NCI-H128 (cell line): ENCODE measurements around the gene GAPDHS.

Source experiments
- DNase-seq: peaks from one replicate; lab custom pipeline; 2025; ENCODE audit not compliant: unreplicated experiment; lab: John Stamatoyannopoulos, UW

GAPDHS gene

DNA sequence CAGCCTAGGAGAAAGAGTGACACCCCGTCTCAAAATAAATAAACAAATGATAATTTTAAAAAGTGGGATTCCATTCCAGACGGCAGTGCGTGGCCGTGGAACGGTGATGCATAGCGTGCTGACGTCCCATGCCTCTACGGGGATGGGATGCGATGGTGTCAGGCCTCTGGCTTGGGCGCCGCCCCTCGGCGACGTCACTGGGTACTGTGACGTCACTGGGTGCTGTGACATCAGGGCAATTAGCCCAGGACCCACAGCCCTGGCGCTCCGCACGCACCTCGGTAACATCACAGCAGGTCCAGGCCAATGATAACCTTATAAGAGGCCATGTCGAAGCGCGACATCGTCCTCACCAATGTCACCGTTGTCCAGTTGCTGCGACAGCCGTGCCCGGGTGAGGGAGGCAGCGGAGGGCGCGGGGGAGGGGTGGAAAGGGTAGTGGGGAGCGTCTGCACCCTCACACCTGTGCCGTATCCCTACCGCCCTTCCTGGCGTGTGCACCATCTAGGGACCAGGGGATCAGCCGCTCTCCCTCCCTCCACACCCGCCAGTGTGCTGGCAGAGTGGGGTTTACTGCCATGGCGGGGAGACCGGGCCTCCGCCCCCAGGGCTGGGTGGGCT, at the start of gene GAPDHS:
TSS of gene GAPDHS (plus strand) at position 256 of the 621 bp plus-strand sequence. CDS start at position 328, 72 bp downstream.
- DNase-seq: no peak

DNA sequence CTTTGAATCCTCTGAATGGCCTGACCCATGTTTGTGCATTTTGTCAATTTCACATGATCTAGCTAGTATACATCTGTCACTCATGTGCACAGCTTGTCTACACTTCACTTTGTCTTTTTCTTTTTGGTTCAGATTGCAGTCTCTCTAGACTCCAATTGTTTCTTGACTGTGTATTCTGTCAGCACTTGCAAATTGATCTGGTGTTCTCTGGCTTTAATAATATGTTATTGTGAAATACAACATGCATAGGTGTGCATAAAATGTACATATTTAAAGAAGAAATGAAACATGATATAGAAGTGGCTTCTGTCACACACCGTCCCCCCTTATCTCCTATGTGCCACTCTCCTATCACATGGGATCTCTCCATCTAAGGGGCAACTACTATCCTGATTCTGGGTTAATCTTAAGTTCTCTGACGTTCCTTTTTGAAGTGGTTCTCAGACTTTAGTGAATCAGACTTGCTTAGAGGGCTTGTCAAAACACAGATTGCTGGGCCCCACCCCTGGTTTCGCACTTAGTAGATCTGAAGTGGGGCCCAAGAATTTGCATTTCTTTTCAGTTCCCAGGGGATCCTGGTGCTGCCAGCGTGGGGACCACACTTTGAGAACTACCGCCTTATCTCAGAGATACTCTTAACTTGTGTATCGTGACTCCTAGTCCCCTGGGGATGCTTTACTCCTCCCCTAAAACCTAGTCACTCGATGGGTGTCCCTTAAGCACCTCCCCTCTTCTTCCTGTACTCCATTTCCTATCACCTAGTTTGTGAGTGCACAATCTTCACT, 48.8 kb upstream of the GAPDHS start:
- no peak for DNase-seq

DNA sequence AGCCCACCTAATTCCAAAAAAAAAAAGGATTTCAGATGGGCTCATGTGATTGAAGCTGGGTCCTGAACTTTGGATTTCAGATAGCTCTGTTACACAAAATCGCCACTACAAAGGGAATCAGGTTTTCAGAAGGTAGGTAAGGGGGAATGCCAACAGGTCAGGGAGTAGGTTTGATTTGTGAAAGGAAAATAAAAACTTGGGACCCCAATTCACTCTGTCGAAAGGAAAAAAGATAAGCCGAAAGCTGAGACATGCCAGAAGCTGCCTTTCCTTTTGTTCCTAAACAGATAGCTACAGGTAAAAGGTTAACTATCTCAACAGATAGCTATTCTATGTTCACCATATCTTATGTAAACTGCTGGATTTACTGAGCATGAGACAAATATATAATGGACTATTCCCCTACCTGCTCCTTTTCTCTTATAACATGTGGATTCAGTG, 47.0 kb upstream of the GAPDHS start:
- DNase-seq: no peak

DNA sequence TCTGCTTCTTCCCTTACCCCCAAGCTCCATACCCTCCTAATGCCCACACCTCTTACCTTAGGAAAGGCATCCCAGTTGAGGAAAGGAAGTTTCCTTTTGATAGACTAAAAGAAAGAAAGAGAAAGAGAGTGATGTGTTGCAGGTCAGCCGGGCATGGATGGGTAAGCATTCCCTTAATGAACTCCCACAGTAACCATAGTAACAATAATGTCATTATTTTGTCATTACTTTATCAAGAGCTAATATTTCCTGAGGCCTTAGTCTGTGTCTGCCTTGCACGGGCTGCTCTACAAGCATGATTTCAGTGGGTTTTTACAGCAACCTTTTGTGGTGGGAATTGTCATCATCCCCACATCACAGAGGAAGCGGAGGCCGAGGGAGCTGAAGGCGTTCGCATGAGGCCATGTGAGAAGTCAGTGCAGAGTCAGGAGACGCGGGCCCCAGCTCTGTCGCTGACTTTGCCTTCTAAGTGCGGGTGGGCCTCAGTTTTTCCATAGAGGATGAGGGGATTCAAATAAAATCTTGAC, 45.5 kb upstream of the GAPDHS start:
- no peak for DNase-seq

DNA sequence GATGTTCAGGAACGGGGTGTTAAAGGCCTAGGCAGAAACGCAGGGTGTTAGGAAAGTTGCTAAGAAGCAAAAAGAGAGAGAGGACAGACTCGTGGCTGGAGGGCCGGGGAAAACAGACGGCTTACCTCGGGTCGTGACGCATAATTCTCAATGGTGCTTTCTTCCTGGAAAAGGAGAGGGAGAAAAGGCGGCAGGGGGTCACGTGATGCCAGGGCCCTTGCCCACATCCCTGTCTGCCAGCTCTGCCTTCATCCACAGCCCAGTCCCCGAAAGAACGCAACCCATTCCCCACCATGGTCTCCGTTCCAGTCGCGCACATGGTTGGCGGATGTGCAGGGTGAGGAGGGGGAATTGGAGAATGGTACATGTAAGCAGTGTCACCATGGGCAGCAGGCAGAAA, 44.6 kb upstream of the GAPDHS start:
- DNase-seq: no peak

DNA sequence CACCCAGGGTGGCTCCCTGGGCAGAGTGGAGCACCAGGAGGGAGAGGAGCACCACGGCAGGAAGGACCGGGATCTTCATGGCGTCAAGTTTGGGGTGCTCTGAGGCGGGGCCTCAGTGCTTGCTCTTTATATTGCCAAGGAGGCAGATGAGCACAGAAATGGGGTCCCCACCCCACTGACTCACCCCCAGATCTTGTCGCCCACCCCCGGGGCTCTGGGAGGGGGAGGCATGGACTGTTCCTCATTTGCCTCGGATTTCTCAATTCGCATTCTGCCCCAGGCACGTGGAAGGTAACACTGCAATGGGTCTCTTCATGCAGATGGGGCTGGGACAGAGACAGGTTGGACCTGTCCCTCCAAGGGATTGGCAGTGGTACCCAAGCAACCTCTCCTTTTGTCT, 42.9 kb upstream of the GAPDHS start, which contains the start of gene KRTDAP:
TSS of gene KRTDAP (minus strand) at position 101 of the 400 bp plus-strand sequence. CDS start at position 79, 22 bp downstream.
- DNase-seq: no peak

DNA sequence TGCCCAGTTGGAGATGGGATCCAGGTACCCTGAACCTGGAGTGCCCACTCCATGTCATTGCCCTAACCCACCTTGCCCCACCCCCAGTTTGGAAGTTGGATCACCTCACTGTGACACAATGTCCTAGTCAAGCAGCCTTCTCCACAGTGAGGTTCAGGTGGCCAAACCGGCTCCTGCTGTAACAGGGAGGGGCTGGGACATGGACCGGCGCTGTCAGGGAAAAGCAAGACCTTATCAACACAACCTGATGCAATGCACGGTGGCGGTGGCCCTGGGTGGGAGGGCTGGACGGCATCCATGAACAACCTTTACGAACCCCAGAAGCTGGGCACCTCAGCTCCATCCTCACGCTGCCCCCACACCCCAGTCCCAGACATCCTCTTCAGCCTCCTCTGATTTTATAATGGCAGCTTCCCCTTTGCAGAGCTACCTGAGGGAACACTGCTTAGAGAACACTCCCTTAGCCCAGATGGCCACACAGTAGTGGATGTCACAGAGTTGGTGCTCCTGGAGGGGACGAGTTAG, 41.4 kb upstream of the GAPDHS start:
- DNase-seq: no peak

DNA sequence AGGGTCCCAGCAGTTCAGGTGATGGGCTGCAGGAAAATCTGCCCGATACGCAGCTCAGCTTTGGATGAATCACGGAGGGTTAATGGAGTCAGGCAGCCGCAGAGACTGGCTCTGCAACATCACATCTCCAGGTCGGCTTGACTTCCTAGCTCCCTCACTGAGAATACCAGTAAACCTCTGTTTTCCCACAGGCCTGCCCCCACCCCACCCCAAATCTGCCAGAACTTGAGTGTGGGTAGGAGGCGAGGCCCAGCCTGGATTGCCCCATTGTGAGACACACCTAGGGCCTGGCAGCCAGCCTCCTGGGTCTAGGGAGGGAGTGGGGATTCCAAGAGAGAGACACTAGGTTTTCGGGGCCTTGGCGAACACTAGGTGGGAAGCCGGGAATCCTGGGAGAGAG, 39.3 kb upstream of the GAPDHS start:
- DNase-seq: no peak

DNA sequence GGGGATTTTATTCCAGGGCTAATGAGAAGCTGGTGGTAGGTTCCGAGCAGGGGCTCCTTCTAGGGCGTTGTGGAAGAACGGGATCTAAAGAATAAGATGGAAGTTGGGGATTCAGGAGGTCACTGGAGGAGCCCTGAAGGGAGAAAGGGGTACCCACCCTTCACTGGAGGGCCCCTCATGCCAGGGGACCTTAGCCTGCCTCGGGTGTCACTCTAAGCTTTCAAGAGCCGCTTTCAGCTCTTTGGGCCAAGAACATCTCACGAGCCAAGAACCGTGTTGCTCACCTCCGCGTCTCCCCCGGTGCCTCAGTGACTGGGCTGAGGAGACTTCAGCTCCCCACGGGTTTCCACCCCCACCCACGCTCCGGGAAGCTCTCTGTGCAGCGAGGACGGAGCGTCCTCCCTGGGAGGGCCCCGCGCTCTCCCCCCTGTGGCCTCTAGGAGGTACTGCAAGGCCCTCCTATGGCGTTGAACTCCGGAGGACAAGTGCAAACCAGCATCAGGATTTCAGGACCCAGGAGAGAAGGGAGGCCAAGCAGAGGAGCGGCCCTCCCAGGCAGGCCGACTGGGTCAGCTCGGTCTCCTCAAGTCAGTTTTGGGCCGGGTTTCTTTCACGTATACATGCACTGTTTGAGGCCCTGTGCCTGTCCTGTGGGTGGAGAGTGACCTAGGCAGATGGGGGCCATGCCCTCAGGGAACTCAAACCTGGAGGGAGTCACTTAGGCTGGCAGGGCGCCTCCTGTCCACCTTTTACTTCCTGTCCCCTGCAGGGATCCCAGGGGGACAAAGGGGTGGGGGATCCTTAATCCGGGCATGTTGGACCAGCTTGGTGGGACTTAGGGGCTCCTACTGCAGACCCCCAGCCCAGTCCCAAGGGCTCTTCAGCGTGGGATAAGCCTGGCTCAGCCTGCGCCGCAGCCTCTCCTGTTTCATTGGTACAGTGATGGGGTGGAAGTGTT, 37.9 kb upstream of the GAPDHS start:
- DNase-seq: no peak

DNA sequence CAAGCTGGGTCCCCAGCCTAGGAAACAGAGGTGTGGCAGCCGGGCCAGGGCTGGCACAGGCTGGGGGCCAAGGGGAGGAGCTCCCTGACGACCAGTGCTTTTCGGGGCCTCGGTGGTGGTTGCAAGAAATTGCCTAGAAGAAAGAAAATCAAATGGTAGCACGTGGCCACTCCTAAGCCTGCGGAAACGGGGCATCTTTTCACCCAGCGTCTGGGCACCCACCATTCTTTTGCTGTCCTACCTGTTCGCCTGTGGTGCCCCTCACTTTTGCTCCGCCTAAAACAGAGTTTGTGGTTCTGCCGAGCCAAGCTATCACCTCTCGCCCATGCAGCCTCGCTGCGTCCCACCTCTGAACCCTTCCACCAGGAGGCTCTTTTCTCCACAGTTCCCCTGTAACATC, 35.9 kb upstream of the GAPDHS start:
- DNase-seq: no peak

DNA sequence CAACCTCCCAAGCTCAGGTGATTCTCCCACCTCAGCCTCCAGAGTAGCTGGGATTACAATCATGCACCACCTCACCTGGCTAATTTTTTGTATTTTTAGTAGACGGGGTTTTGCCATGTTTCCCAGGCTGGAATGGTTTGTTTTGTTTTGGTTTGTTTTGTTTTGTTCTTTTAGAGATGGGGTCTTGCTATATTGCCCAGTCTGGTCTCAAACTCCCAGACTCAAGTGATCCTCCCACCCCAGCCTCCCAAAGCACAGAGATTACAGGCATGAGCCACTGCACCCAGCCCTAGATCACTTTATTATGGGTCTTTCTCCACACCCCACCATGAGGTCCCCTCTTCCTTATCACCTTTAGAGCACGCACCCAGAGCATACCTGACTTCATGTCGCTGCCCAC, 35.0 kb upstream of the GAPDHS start:
- no peak for DNase-seq

DNA sequence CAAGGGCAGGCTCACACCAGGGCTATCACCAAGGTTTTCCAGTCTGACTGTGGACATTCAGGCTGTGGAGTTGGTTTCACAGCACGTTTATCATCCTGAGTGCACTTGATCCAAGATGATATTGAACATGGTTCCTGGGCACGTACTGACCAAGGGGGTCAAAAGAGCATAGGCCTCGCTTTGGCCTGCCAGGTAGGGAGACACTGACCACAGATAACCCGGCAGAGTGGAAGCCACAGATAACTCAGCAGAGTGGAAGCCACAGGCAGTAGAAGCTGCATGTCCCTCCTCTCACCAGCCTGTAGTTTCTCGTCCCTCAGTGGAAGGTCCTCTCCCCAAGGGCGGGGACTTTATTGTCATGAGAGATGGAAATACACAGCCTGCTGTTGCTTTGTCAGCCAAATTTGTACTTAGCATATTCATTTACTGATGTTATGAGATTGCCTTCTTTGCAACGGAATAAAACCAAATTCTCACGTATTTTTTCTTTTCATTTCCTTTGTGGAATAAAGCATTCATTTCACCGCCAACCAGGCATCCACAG, 34.2 kb upstream of the GAPDHS start:
- DNase-seq: no peak

DNA sequence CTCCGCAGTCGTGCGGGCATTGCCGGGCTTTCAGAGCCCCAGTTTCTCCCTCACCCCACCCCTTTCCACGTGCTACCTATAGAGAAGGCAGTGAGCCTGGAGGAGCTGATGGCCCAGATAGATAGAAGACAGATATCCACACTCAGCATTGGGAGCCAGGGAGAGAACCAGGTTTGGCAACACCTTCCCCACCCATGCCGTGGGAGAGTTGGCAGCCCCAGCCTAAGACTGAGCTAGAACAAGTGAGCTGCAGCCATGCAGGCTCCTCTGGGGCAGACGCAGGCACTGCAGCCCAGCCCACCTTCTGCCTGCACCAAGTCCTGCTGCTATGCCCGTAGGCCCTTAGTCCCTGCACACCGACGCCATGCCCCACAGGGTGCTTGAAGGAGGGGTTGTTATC, 32.6 kb upstream of the GAPDHS start:
- no peak for DNase-seq

DNA sequence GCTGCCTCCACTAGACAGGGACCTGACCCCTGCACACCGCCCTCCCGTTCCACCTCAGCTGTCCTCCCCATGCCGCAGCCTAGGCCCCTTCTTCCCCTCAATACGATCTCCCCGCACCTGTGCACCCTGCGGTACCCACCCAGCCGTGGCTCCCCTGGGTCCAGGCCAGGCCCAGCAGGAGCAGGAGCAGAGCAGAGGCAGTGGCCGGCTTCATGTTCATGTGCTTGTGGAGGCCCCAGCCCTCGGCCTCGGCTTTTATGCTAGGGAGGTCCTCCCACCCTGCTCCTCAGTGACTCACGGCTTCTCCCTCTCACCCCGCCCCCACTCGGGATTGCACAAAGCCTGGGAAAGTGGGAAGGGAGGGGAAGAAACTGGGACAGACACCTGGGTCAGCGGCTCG, 31.6 kb upstream of the GAPDHS start:
- DNase-seq: no peak

DNA sequence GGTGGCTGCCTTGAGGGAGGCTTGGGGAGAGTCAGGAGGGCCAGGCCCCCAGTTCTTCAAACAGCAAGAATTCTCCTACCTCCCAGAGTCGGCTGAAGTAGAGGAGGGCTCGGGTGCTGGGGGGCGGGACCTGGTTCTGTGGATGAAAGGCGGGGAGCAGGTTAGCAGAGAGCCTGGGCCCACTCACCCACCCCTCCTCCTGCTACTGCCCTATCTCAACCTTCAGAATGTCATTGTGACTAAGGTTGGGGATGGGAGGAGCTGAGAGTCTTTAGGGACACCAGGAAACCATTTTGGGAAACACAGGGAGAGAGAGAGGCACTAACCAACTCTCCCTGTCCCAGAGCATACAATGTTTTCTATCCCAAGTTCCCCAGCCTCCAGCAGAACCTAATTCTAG, 30.5 kb upstream of the GAPDHS start:
- DNase-seq: no peak

DNA sequence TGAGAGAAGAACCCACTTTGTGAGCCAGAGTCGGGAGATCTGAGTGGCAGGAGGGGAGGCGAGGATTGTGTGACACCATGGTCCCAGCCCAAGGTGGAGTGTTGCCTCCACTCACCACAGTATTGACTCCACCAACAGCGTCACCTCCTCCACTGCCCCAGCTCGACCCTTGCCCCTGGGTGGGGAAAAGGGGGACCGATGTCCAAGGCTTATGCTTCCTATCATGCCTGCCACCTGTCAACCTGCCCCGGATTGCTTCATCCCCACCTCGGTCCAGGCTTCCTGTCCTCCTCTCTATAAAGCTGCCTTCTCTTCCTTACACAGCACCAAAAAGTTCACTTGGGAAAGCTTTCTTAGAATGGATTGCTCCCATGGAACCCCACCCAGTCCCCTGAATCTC, 27.2 kb upstream of the GAPDHS start:
- DNase-seq: no peak

DNA sequence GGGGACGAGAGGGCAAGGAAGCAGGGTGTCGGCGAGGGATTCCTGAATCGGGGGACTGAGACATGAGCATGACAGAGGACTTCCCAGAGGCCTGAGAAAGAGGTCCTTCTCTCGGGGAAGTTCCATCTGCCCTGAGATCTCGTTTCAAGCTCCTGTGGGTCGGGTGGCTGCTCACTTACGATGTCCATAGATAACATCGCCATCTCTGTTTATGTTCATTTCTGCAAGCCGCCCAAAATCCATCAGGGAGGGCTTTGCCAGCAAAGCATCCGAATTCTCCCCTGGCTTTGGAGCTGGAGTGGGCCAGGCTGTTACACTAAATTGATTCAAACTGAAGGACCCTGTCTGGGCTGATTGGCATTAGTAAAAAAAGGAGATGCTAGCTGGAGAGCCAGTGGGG, 25.7 kb upstream of the GAPDHS start:
- no peak for DNase-seq

DNA sequence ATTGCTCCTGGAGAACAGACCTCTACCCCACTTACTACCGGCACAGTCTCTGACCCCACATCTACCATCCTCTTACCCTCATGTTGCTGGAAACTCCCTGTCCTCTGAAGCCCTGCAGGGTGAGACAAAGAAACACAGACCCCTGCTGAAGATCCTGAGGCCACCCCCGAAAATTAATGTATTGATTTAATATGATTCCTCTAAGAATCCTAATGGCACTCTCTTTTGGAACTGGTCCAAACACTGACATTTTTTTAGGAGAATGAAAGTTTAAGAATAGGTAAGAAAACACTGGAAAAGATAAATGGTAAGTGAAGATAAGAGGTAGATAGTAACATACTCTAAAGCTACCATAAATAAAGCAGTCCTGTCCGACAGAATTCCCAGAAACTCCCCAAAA, 25.1 kb upstream of the GAPDHS start:
- no peak for DNase-seq

DNA sequence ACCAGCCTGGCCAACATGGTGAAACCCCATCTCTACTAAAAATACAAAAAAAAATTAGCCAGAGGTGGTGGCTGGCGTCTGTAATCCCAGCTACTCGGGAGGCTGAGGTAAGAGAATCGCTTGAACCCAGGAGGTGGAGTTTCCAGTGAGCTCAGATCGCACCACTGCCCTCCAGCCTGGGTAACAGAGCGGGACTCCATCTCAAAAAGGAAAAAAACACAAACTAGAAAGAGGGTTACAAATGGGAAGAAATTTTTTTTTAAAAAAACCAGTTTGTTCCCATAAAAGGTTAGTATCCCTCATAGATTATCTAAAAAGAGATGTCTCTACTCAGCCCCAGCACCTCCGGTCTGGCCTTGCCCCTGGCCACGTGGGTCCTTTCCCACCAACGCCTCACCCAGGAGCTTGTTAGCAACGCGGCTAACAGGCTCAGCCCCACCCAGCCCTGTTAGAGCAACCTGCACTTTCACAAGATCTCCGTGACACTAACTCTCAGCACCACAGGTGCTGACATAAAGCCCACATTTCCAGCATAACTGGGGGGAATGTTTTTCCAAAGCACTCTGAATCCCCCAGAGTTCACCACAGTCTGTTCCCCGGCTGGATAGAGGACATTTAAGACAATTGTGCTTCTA, 24.1 kb upstream of the GAPDHS start:
- DNase-seq: no peak
